Pancreas (tissue), 10 donors: ENCODE results near the gene ERP27. TPM values are rescaled to one million over a fixed set of nuclear protein-coding genes. Genes with fewer than 3 reads are reported as not detected.

Source experiments
- ATAC-seq, 4 donors: fragments of 200-7000 bp; cut with Tn5 transposase; one replicate each; pipeline versions ENCODE4 v1.8.0 to v1.9.1; 2020; ENCODE audit warnings: mild to moderate bottlenecking in 4 of 4, moderate library complexity in 4 of 4
- DNase-seq, 6 donors: peaks; one replicate each; pipeline ENCODE4 v3.0.0-alpha.2; 2020
- FAIRE-seq: peaks from 2 replicates; lab custom pipeline; 2012; peaks lifted over from hg19 to GRCh38; lab: Jason Lieb, UNC
- H3K27ac ChIP-seq, 4 donors: fragments of 200-600 bp; sonication (generic); 1 replicate in 3 of 4; 2 replicates in 1 of 4; pipeline versions ENCODE4 v1.5.0 to v1.8.0; 2020
- H3K27me3 ChIP-seq, 4 donors: fragments of 200-600 bp; one replicate each; pipeline ENCODE4 v1.8.0; 2021
- H3K36me3 ChIP-seq, 3 donors: fragments of 200-600 bp; sonication (generic) in 1 of 3; one replicate each; pipeline versions ENCODE4 v1.5.0 to v1.8.0; 2020 to 2021
- H3K4me1 ChIP-seq, 3 donors: fragments of 200-600 bp; one replicate each; pipeline ENCODE4 v1.8.0; 2021
- H3K4me3 ChIP-seq, 4 donors: fragments of 200-600 bp; sonication (generic) in 2 of 4; one replicate each; pipeline versions ENCODE4 v1.5.0 to v1.8.0; 2020 to 2021
- H3K9me3 ChIP-seq, 4 donors: fragments of 200-600 bp; one replicate each; pipeline ENCODE4 v1.8.0; 2021
- CTCF ChIP-seq, 4 donors: fragments of 200-600 bp; sonication (generic) in 3 of 4; IDR thresholded peaks; one replicate each; pipeline versions ENCODE4 v1.5.0 to v1.8.0; 2021; ENCODE audit warnings: antibody characterized with exemption in 4 of 4
- WGBS, 2 donors: extraction: QIAGEN DNeasy Blood & Tissue Kit; methylation state at CpG; one replicate each; pipeline ENCODE4 v1.1.7; 2013; 5-methylcytosine and 5-hydroxymethylcytosine counted together
- intact Hi-C, 3 donors: fragments of 100-400 bp; cut with DNase I; formaldehyde crosslinking; loops; one replicate each; pipeline versions ENCODE4 v1.11.1 to v1.14.2; 2022
- polyA plus RNA-seq, 2 donors: library from polyadenylated mRNA; stranded (reverse); fragments of 200-250 nt; gene quantifications; one replicate each; pipeline ENCODE4 v1.2.3, GENCODE V29; 2013
- total RNA-seq, 6 donors: library from RNA; stranded (reverse); fragmentation: NEBNext Ultra II Directional in 4 of 6; extraction: Animal tissue kit (Norgen Biotek cat#: 25700) in 4 of 6; gene quantifications; one replicate each; pipeline versions ENCODE4 v1.2.1 to v1.2.4, GENCODE V29; 2021 to 2023
- donor health status: healthy with polysubstance abuse.
- donor health status: DM: no; HTN: no; CAD: no; lungs with moderate emphysema.
- donor health status: DM: no; HTN: no; CAD: no.
- donor health status: control.
- donor health status: control.
- donor health status: Bipolar disorder and iron deficiency.
- donor health status: DM: yes; HTN: yes; CAD: no.
- donor health status: DM: no; HTN: no; CAD: no.
- donor health status: DM: no; HTN: no; CAD: no.
- donor health status: DM: yes; HTN: yes; CAD: no.

ERP27 gene
- total and polyA plus RNA-seq, 8 donors, result 41.8 to 267 (median 97.7) TPM

GRCh38 chr12:14903386-14904098, 34.8 kb downstream of the ERP27 start:
- no peak for TF ChIP-seq CTCF (IDR thresholded peaks at IDR 0.05)
- Histone ChIP-seq H3K4me3 (no peak overlapping the region), H3K27me3 (no peaks in the 10 kb centered on the region), H3K9me3 (no peaks in the 10 kb centered on the region), H3K4me1 (peaks cover 3 to 7% (median 6%) of the 10 kb centered on the region in 3 donors), H3K36me3 (no peaks in the 10 kb centered on the region), H3K27ac (no peak overlapping the region)
- no peak for FAIRE-seq
- no peak for DNase-seq
- ATAC-seq, result peak in 1 of 4 donors; percentile 21
- 68% methylated on average over 5 of the region's 5 CpGs for whole genome bisulfite sequencing, 2 donors
- intact Hi-C loops, result no loop called here

GRCh38 chr12:14902465-14902864, 35.9 kb downstream of the ERP27 start:
- FAIRE-seq (no peak), DNase-seq (no peak), ATAC-seq (no peak)
- Histone ChIP-seq H3K9me3 (no peaks in the 10 kb centered on the region), H3K27me3 (no peaks in the 10 kb centered on the region), H3K27ac (no peak overlapping the region), H3K4me1 (peaks cover 3 to 7% (median 6%) of the 10 kb centered on the region in 3 donors), H3K36me3 (no peaks in the 10 kb centered on the region), H3K4me3 (no peak overlapping the region)
- intact Hi-C loops, result no loop called here
- WGBS, 2 donors, result 63 to 67% methylated on average over 2 of the region's 2 CpGs
- TF ChIP-seq CTCF (IDR thresholded peaks at IDR 0.05), result no peak

- FAIRE-seq, result no peak
- no peaks in the 10 kb centered on the region for H3K36me3 ChIP-seq
- intact Hi-C loops, result no loop called here
- no peaks in the 10 kb centered on the region for H3K9me3 ChIP-seq
- WGBS, 2 donors, result 92 to 95% methylated on average over 1 of the region's 1 CpG
- no peak for ATAC-seq
- H3K4me1 ChIP-seq, result peaks cover 3 to 7% (median 6%) of the 10 kb centered on the region in 3 donors
- H3K27me3 ChIP-seq, result no peaks in the 10 kb centered on the region
- no peak overlapping the region for H3K27ac ChIP-seq
- no peak for DNase-seq
- TF ChIP-seq CTCF (IDR thresholded peaks at IDR 0.05), result no peak
- H3K4me3 ChIP-seq, result no peak overlapping the region
These were observed 37.1 kb downstream of the ERP27 start for GRCh38 chr12:14901228-14901562.

- no peak overlapping the region for H3K4me3 ChIP-seq
- no peak for FAIRE-seq
- intact Hi-C loops, result no loop called here
- no peaks in the 10 kb centered on the region for H3K9me3 ChIP-seq
- WGBS, 2 donors, result 76 to 80% methylated on average over 5 of the region's 5 CpGs
- no peak overlapping the region for H3K27ac ChIP-seq
- no peak for ATAC-seq
- H3K27me3 ChIP-seq, result no peaks in the 10 kb centered on the region
- H3K4me1 ChIP-seq, result peaks cover 3 to 6% (median 3%) of the 10 kb centered on the region in 3 donors
- DNase-seq, result no peak
- no peak for TF ChIP-seq CTCF (IDR thresholded peaks at IDR 0.05)
- H3K36me3 ChIP-seq, result no peaks in the 10 kb centered on the region
These were observed 37.7 kb downstream of the ERP27 start for GRCh38 chr12:14900521-14901227.
